Thoracic aorta (tissue), 2 donors: Measurements from ENCODE around the gene FAM83G. TPM values are rescaled to one million over a fixed set of nuclear protein-coding genes. Genes with fewer than 3 reads are reported as not detected.

Experiments used
- ATAC-seq: fragments of 150-250 bp; one replicate; pipeline ENCODE4 v1.8.0; 2017; ENCODE audit warnings: low read depth; ENCODE audit not compliant: insufficient number of reproducible peaks, low FRiP score
- DNase-seq: peaks from one replicate; pipeline ENCODE4 v3.0.0-alpha.2; 2020; ENCODE audit warnings: low spot score
- H3K27ac ChIP-seq, 2 donors: fragments of 200-600 bp; sonication (generic); 1 replicate in 1 of 2; 2 replicates in 1 of 2; pipeline ENCODE4 v1.5.1; 2016; ENCODE audit warnings: mild to moderate bottlenecking in 2 of 2, moderate library complexity in 2 of 2
- H3K27me3 ChIP-seq: fragments of 200-600 bp; sonication (generic); replicated peaks from 2 replicates; pipeline ENCODE4 v1.6.0; 2016; ENCODE audit warnings: mild to moderate bottlenecking; ENCODE audit not compliant: insufficient read depth
- H3K36me3 ChIP-seq: fragments of 200-600 bp; sonication (generic); one replicate; pipeline ENCODE4 v1.5.1; 2016
- H3K4me1 ChIP-seq, 2 donors: fragments of 200-600 bp; sonication (generic); 1 replicate in 1 of 2; 2 replicates in 1 of 2; pipeline versions ENCODE4 v1.5.1 to v1.6.0; 2016; ENCODE audit warnings: low read depth in 2 of 2, mild to moderate bottlenecking in 1 of 2; ENCODE audit not compliant: control insufficient read depth in 1 of 2
- H3K4me3 ChIP-seq: fragments of 200-600 bp; sonication (generic); 2 replicates; pipeline ENCODE4 v1.5.1; 2016; ENCODE audit warnings: mild to moderate bottlenecking
- H3K9me3 ChIP-seq: fragments of 200-600 bp; sonication (generic); 2 replicates; pipeline ENCODE4 v1.5.1; 2016
- CTCF ChIP-seq: fragments of 200-600 bp; sonication (generic); IDR thresholded peaks from one replicate; pipeline ENCODE4 v1.5.1; 2019; ENCODE audit warnings: antibody characterized with exemption
- total RNA-seq, 2 donors: library from RNA; depleted of rRNA; stranded (reverse); fragments of >200 nt; gene quantifications; one replicate each; pipeline versions ENCODE4 v1.1.0 to v1.2.3, GENCODE V29; 2016

Gene FAM83G
- total RNA-seq, 2 donors from 2014 or later = 10.8 to 19.8 TPM

- DNase-seq (no peak), ATAC-seq (no peak)
- Histone ChIP-seq H3K9me3 (peaks cover 9% of the 10 kb centered on the region), H3K27ac (no peak overlapping the region), H3K36me3 (no peaks in the 10 kb centered on the region), H3K27me3 (no peaks in the 10 kb centered on the region), H3K4me1 (no peaks in the 10 kb centered on the region), H3K4me3 (no peak overlapping the region)
- no peak for TF ChIP-seq CTCF
Observed at GRCh38 chr17:18993905-18994526, 10.5 kb downstream of the FAM83G start.

GRCh38 chr17:18992454-18993130, 12.0 kb downstream of the FAM83G start:
- Histone ChIP-seq H3K4me3 (no peak overlapping the region), H3K4me1 (no peaks in the 10 kb centered on the region), H3K9me3 (peaks cover 9% of the 10 kb centered on the region), H3K27ac (no peak overlapping the region), H3K27me3 (no peaks in the 10 kb centered on the region), H3K36me3 (peaks cover 8% of the 10 kb centered on the region)
- DNase-seq (no peak), ATAC-seq (no peak)
- no peak for TF ChIP-seq CTCF

DNA sequence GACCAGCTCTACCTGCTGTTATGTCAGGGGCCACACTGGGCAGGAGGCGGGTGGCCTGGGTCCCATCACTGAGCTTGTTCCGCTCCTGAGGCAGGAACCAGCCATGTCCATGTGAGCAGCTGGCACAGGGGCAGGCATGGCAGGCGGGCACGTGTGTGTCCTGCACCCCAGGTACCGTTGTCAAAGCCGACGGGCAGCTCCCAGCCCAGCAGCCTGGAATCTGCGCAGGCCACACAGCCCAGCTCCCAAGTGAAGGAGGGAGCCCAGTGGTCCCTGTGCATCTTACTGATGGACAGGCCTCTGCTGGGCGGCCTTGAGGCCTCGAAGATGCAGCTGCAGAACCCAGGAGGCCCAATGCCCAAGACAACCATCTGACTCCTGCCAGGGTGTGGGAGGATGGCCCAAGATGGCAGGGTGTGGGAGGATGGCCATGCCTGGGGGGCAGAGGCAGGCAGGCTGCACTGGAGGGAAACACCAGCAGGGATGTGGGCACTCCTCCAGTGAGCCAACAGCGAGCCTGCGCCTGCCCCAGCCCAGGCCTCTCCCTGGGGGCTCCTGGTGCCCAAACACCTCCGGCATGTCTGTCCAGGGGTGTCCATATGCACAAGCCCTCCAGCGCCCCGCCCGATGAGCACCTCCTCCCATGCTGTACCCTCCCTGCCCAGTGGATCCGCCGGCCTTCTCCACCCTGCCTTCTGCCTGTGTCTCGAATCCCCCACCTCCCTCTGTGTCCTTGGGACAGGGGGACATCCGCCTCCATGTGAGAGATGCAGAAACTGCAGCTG, 12.8 kb downstream of the FAM83G start:
- Histone ChIP-seq H3K4me1 (no peaks in the 10 kb centered on the region), H3K9me3 (peaks cover 9% of the 10 kb centered on the region), H3K36me3 (peaks cover 16% of the 10 kb centered on the region), H3K4me3 (no peak overlapping the region), H3K27me3 (no peaks in the 10 kb centered on the region), H3K27ac (no peak overlapping the region)
- ATAC-seq (no peak), DNase-seq (no peak)
- TF ChIP-seq CTCF = no peak

DNA sequence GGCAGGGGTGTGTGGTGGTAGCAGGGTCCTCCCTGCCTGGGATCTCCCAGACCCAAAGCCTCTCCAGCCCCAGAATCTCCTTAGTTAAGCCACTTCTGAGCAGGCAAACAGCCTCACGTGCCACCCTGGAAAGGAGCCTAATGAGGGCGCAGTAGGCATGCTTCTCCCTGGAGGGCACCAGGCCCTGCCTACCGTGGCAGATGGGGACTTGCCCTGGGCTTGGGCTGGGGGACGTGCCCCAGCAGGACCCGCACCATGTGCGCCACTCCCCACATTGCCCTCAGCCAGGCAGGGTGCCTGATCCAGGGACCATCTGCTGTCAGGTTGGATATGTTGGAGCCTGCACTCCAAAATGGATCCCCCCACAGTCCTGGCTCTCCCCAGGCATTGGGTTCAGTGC, 14.2 kb downstream of the FAM83G start:
- DNase-seq (no peak), ATAC-seq (no peak)
- Histone ChIP-seq H3K36me3 (peaks cover 18% of the 10 kb centered on the region), H3K4me3 (no peak overlapping the region), H3K27ac (no peak overlapping the region), H3K4me1 (no peaks in the 10 kb centered on the region), H3K9me3 (peaks cover under 1% of the 10 kb centered on the region), H3K27me3 (no peaks in the 10 kb centered on the region)
- TF ChIP-seq CTCF = no peak

- Histone ChIP-seq H3K36me3 (peaks cover 18% of the 10 kb centered on the region), H3K4me1 (no peaks in the 10 kb centered on the region), H3K27me3 (no peaks in the 10 kb centered on the region), H3K27ac (no peak overlapping the region), H3K9me3 (no peaks in the 10 kb centered on the region), H3K4me3 (no peak overlapping the region)
- DNase-seq (no peak), ATAC-seq (no peak)
- no peak for TF ChIP-seq CTCF
Observed at GRCh38 chr17:18988546-18989173, 15.9 kb downstream of the FAM83G start.
